ENCODE data around the gene LDLRAD3. TPM values are rescaled to one million over a fixed set of nuclear protein-coding genes. Genes with fewer than 3 reads are reported as not detected.

LDLRAD3 gene
- total RNA-seq, 1 experiment from 2014 or later = 12.1 TPM

GRCh38 chr11:35933320-35933871 lies 10.5 kb upstream of the LDLRAD3 start:
- Histone ChIP-seq H3K4me1 (ENCODE audit: insufficient read depth, low read length) (no peaks in the 10 kb centered on the region), H3K23me2 (ENCODE audit: insufficient read length, low read depth, low read length, poor library complexity, severe bottlenecking) (no peaks in the 10 kb centered on the region), H3K79me2 (ENCODE audit: insufficient read depth, low read length) (no peaks in the 10 kb centered on the region), H3T11ph (ENCODE audit: low read length) (no peak overlapping the region), H4K91ac (ENCODE audit: insufficient read length, low read depth, low read length) (no peak overlapping the region), H2BK5ac (ENCODE audit: insufficient read length, low read length) (no peak overlapping the region), H3K4ac (ENCODE audit: low read depth, low read length) (no peak overlapping the region), H3K4me2 (ENCODE audit: insufficient read depth, insufficient read length, low read length) (no peak overlapping the region), H3K18ac (ENCODE audit: insufficient read length, low read depth, low read length) (no peak overlapping the region), H2AK5ac (ENCODE audit: insufficient read length, low read length) (no peak overlapping the region), H2BK15ac (ENCODE audit: low read depth, low read length) (no peak overlapping the region), H3K27me3 (ENCODE audit: insufficient read depth, low read length) (no peaks in the 10 kb centered on the region), H4K8ac (replicated peaks; ENCODE audit: insufficient read length, low read depth, low read length) (no peak overlapping the region), H3K23ac (ENCODE audit: insufficient read length, low read depth, low read length) (no peak overlapping the region), H2BK120ac (ENCODE audit: low read depth, low read length, poor library complexity, severe bottlenecking) (no peak overlapping the region), H3K56ac (ENCODE audit: insufficient read length, low read depth, low read length) (no peak overlapping the region), H4K5ac (ENCODE audit: insufficient read length, low read depth, low read length) (no peak overlapping the region), H2BK12ac (ENCODE audit: insufficient read length, low read depth, low read length) (no peak overlapping the region), H3K27ac (ENCODE audit: insufficient read length, low read depth, low read length) (no peak overlapping the region), H2AFZ (ENCODE audit: low read length) (no peak overlapping the region), H3K79me1 (ENCODE audit: insufficient read depth, low read depth, low read length, poor library complexity, severe bottlenecking) (no peaks in the 10 kb centered on the region), H2BK20ac (ENCODE audit: low read depth, low read length, poor library complexity, severe bottlenecking) (no peak overlapping the region), H3K9me3 (ENCODE audit: control insufficient read depth, low read depth, low read length) (no peaks in the 10 kb centered on the region), H3K9ac (ENCODE audit: extremely low read depth, insufficient read length, low read length) (no peak overlapping the region), H3K14ac (ENCODE audit: insufficient read depth, low read length) (no peak overlapping the region), H4K20me1 (ENCODE audit: control insufficient read depth, insufficient read depth, insufficient read length) (no peaks in the 10 kb centered on the region)
- H3K9me3 Mint-ChIP-seq = no peaks in the 10 kb centered on the region; a peak in 1 of 5 replicates
- H3K4me1 Mint-ChIP-seq = peaks cover 2 to 10% of the 10 kb centered on the region in 2 experiments; a peak in 3 of 4 replicates
- H3K4me3 Mint-ChIP-seq = no peak overlapping the region
- WGBS (ENCODE audit: extremely low coverage, insufficient read length, low lambda C conversion rate) = no CpG with 5 or more reads among the region's 3 CpGs
- no peak for DNase-seq
- no peak overlapping the region for H3K27ac Mint-ChIP-seq
- H3K27me3 Mint-ChIP-seq (ENCODE audit: low read depth) = peaks cover 3% of the 10 kb centered on the region; the same call in 1 of the 2 replicates
- no peaks in the 10 kb centered on the region for H3K36me3 Mint-ChIP-seq (ENCODE audit: insufficient read depth in 1 of 3, low read depth in 3 of 3)
- TF ChIP-seq, protein P1, sequence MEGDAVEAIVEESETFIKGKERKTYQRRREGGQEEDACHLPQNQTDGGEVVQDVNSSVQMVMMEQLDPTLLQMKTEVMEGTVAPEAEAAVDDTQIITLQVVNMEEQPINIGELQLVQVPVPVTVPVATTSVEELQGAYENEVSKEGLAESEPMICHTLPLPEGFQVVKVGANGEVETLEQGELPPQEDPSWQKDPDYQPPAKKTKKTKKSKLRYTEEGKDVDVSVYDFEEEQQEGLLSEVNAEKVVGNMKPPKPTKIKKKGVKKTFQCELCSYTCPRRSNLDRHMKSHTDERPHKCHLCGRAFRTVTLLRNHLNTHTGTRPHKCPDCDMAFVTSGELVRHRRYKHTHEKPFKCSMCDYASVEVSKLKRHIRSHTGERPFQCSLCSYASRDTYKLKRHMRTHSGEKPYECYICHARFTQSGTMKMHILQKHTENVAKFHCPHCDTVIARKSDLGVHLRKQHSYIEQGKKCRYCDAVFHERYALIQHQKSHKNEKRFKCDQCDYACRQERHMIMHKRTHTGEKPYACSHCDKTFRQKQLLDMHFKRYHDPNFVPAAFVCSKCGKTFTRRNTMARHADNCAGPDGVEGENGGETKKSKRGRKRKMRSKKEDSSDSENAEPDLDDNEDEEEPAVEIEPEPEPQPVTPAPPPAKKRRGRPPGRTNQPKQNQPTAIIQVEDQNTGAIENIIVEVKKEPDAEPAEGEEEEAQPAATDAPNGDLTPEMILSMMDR (conservative IDR thresholded peaks at IDR 0.05) = no peak
